Measurements from ENCODE around the gene LIG4. TPM values are rescaled to one million over a fixed set of nuclear protein-coding genes. Genes with fewer than 3 reads are reported as not detected.
"Not testable (repeated sequence)": the region's sequence is repeated elsewhere in the genome, so short reads cannot be mapped to it uniquely, and the experiment has no call there.

LIG4 gene
- total RNA-seq, 5 donors from 2014 or later (not counting 1 experiment from before 2014, with no cell fraction given): 5.0 to 9.6 (median 8.6) TPM

DNA sequence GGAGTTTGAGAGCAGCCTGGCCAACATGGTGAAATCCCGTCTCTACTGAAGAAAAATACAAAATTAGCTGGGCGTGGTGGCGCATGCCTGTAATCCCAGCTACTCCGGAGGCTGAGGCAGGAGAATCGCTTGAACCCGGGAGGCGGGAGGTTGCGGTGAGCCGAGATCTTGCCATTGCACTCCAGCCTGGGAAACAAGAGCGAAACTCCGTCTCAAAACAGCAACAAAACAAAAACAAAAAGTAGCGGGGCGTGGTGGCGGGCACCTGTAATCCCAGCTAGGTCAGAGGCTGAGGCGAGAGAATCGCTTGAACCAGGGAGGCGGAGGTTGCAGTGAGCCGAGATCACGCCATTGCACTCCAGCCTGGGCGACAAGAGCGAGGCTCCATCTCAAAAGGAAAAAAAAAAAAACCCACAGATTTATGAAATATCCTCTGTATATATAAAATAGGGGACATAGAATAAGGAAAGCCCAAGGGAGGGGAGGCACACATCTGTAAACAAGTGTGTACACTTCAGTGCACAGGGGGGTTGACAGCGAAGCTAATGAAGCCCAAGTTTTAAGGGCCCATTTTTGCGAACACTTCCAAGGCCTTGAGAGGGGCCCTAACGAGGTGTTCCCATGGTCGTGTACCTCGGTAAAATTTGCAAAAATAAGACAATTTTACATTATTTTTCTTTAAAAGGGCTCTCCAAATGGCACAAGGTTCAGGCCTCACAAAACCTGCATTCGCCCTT lies 2.1 kb upstream of the LIG4 start:
- POLR2A ChIA-PET; H3K27me3 Mint-ChIP-seq; H3K36me3 ChIP-seq (ENCODE audit: control insufficient read depth in 2 of 2, extremely low read depth in 1 of 2, insufficient read depth in 1 of 2, low read length in 1 of 2); H3K36me3 Mint-ChIP-seq; ATAC-seq (replicated peaks in 1 of 4); H3K9me3 Mint-ChIP-seq; DNase-seq; H3K27me3 ChIP-seq (replicated peaks in 1 of 2; ENCODE audit: control insufficient read depth in 2 of 2, extremely low read depth in 1 of 2, insufficient read depth in 2 of 2, low read length in 1 of 2); H3K9me3 ChIP-seq: not testable (repeated sequence)
- peak overlapping the region; percentile 64 to 91 for H3K4me3 ChIP-seq (ENCODE audit: control insufficient read depth in 1 of 2, extremely low read depth in 1 of 2, low read length in 1 of 2)
- peak overlapping the region; percentile 95 to 96 for H3K27ac Mint-ChIP-seq
- H3K4me1 Mint-ChIP-seq: peaks cover 65 to 78% (median 67%) of the 10 kb centered on the region in 3 donors
- 43% methylated on average over 9 of the region's 27 CpGs for WGBS (ENCODE audit: insufficient coverage)
- CTCF ChIA-PET: interaction anchor here in 1 of 2 donors (0.6 kb wide), 1 partner anchor 62 kb away, joined by 3 read pairs; no protein-coding TSS in a partner anchor
- peak overlapping the region; percentile 93 to 99 (median 96) for H3K4me3 Mint-ChIP-seq
- H3K4me1 ChIP-seq (ENCODE audit: control insufficient read depth in 1 of 2, extremely low read depth in 1 of 2, insufficient read depth in 2 of 2, low read length in 2 of 2): peaks cover 36 to 41% of the 10 kb centered on the region in 2 experiments
- peak overlapping the region; percentile 54 for H3K27ac ChIP-seq (ENCODE audit: low read length)

GRCh38 chr13:108214441-108215271 lies 680 bp downstream of the LIG4 start:
- no peaks in the 10 kb centered on the region for H3K27me3 Mint-ChIP-seq
- peak overlapping the region; percentile 37 to 54 for H3K4me3 ChIP-seq (ENCODE audit: control insufficient read depth in 1 of 2, extremely low read depth in 1 of 2, low read length in 1 of 2)
- CTCF ChIA-PET: interaction anchor here in 1 of 2 donors (0.6 to 1.3 kb wide), 2 partner anchors 10 to 140 kb away, joined by 3 read pairs; no protein-coding TSS in a partner anchor

DNA sequence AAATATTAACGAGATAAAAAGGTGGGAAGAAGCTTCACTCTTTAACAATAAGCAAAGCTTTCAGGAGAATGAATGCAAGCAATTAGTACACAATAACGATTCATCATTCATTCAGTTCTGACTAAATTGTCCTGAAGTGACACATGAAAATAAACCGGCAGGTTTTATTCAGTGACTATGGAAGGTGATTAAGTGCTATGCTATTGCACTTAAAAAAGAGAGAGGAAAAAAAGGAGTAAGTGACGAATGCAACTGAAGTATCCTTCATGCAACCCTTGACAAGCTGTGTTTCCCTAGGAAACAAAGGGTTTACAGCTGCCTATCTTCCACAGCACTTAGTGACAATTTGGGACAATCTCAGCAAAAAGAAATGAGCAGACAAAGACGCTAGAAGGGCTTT lies 1.4 kb downstream of the LIG4 start:
- ChIA-PET CTCF (interaction anchor here in 1 of 2 donors (0.6 kb wide), 1 partner anchor 141 kb away, joined by 3 read pairs; no protein-coding TSS in a partner anchor), POLR2A (interaction anchor here in 1 of 2 donors (0.6 kb wide), 1 partner anchor 141 kb away, joined by 4 read pairs; no protein-coding TSS in a partner anchor)
- no peaks in the 10 kb centered on the region for H3K27me3 ChIP-seq (replicated peaks in 1 of 2; ENCODE audit: control insufficient read depth in 2 of 2, extremely low read depth in 1 of 2, insufficient read depth in 2 of 2, low read length in 1 of 2)
- Mint-ChIP-seq H3K9me3 (peaks cover 8 to 13% (median 8%) of the 10 kb centered on the region in 3 donors), H3K27me3 (no peaks in the 10 kb centered on the region), H3K27ac (peak overlapping the region; percentile 56 to 72), H3K4me1 (peaks cover 35 to 48% (median 39%) of the 10 kb centered on the region in 3 donors), H3K4me3 (peak overlapping the region; percentile 64 to 99 (median 73)), H3K36me3 (peaks cover 29% of the 10 kb centered on the region)
- peaks cover 26 to 27% of the 10 kb centered on the region in 2 experiments for H3K4me1 ChIP-seq (ENCODE audit: control insufficient read depth in 1 of 2, extremely low read depth in 1 of 2, insufficient read depth in 2 of 2, low read length in 2 of 2)
- 80% methylated on average over 1 of the region's 5 CpGs for WGBS (ENCODE audit: insufficient coverage)
- H3K36me3 ChIP-seq (ENCODE audit: control insufficient read depth in 2 of 2, extremely low read depth in 1 of 2, insufficient read depth in 1 of 2, low read length in 1 of 2): peaks cover 0 to 10% of the 10 kb centered on the region in 2 donors
- no peak for ATAC-seq (replicated peaks in 1 of 4)
- peak overlapping the region; percentile 54 for H3K27ac ChIP-seq (ENCODE audit: low read length)
- H3K9me3 ChIP-seq: peaks cover 2% of the 10 kb centered on the region
- no peak for DNase-seq
- H3K4me3 ChIP-seq (ENCODE audit: control insufficient read depth in 1 of 2, extremely low read depth in 1 of 2, low read length in 1 of 2): peak overlapping the region in 1 of 2 donors; percentile 54

More at GRCh38 chr13:108214441-108215271, 680 bp downstream of the LIG4 start:
- Histone ChIP-seq H3K27ac (ENCODE audit: low read length) (peak overlapping the region; percentile 54), H3K27me3 (replicated peaks in 1 of 2; ENCODE audit: control insufficient read depth in 2 of 2, extremely low read depth in 1 of 2, insufficient read depth in 2 of 2, low read length in 1 of 2) (no peaks in the 10 kb centered on the region), H3K4me1 (ENCODE audit: control insufficient read depth in 1 of 2, extremely low read depth in 1 of 2, insufficient read depth in 2 of 2, low read length in 2 of 2) (peaks cover 30 to 32% of the 10 kb centered on the region in 2 experiments), H3K36me3 (ENCODE audit: control insufficient read depth in 2 of 2, extremely low read depth in 1 of 2, insufficient read depth in 1 of 2, low read length in 1 of 2) (peaks cover 0 to 7% of the 10 kb centered on the region in 2 donors), H3K9me3 (peaks cover 2% of the 10 kb centered on the region)
- Mint-ChIP-seq H3K4me1 (peaks cover 42 to 55% (median 46%) of the 10 kb centered on the region in 3 donors), H3K36me3 (peaks cover 23% of the 10 kb centered on the region), H3K27ac (peak overlapping the region; percentile 27 to 72), H3K9me3 (peaks cover 5 to 8% (median 6%) of the 10 kb centered on the region in 3 donors), H3K4me3 (peak overlapping the region; percentile 75 to 99 (median 96))
- ATAC-seq (replicated peaks in 1 of 4): no peak
- 43% methylated on average over 17 of the region's 41 CpGs for WGBS (ENCODE audit: insufficient coverage)
- peak in 11 of 35 experiments; percentile 6 to 54 (median 33) for DNase-seq
- POLR2A ChIA-PET: interaction anchor here in 1 of 2 donors (0.6 kb wide), 2 partner anchors 64 to 140 kb away, joined by 3 to 4 read pairs; no protein-coding TSS in a partner anchor

DNA sequence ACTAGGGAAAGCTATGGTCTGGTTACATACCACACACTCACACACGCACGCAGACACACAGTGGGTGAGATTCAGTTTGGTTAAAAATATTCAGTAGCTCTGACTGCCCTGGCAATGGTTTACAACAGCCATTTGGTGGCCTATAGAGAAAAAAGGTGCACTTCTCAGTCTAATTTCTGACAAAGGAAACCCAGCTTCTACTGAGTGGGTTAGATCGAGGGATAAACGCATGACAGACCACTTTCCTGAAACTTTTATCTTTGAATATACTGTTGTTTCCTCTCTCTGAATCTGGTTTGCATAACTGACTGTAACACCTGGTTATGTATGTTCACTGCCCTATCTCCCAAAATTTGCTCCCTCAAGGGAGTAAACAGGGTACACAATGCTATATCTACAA lies 2.5 kb downstream of the LIG4 start:
- Histone ChIP-seq H3K4me3 (ENCODE audit: control insufficient read depth in 1 of 2, extremely low read depth in 1 of 2, low read length in 1 of 2) (peak overlapping the region in 1 of 2 donors; percentile 32), H3K27me3 (replicated peaks in 1 of 2; ENCODE audit: control insufficient read depth in 2 of 2, extremely low read depth in 1 of 2, insufficient read depth in 2 of 2, low read length in 1 of 2) (no peaks in the 10 kb centered on the region), H3K27ac (ENCODE audit: low read length) (no peak overlapping the region), H3K4me1 (ENCODE audit: control insufficient read depth in 1 of 2, extremely low read depth in 1 of 2, insufficient read depth in 2 of 2, low read length in 2 of 2) (peaks cover 26% of the 10 kb centered on the region in 2 experiments), H3K36me3 (ENCODE audit: control insufficient read depth in 2 of 2, extremely low read depth in 1 of 2, insufficient read depth in 1 of 2, low read length in 1 of 2) (peaks cover 0 to 10% of the 10 kb centered on the region in 2 donors), H3K9me3 (peaks cover 2% of the 10 kb centered on the region)
- H3K4me1 Mint-ChIP-seq: peaks cover 34 to 43% (median 36%) of the 10 kb centered on the region in 3 donors
- ChIA-PET POLR2A (interaction anchor here in 1 of 2 donors (0.5 kb wide), 1 partner anchor 83 kb away, joined by 3 read pairs; no protein-coding TSS in a partner anchor), CTCF (no interaction called here)
- no peaks in the 10 kb centered on the region for H3K27me3 Mint-ChIP-seq
- H3K9me3 Mint-ChIP-seq: peaks cover 8 to 19% (median 13%) of the 10 kb centered on the region in 3 donors
- H3K4me3 Mint-ChIP-seq: no peak overlapping the region
- no CpG with 5 or more reads among the region's 4 CpGs for WGBS (ENCODE audit: insufficient coverage)
- peak overlapping the region; percentile 25 to 63 for H3K27ac Mint-ChIP-seq
- ATAC-seq (replicated peaks in 1 of 4): no peak
- H3K36me3 Mint-ChIP-seq: peaks cover 34% of the 10 kb centered on the region
- no peak for DNase-seq

GRCh38 chr13:108210551-108210950 lies 4.8 kb downstream of the LIG4 start:
- ATAC-seq (replicated peaks in 1 of 4) (no peak), DNase-seq (no peak)
- peaks cover 8 to 19% (median 13%) of the 10 kb centered on the region in 3 donors for H3K9me3 Mint-ChIP-seq
- WGBS (ENCODE audit: insufficient coverage): no CpG with 5 or more reads among the region's 2 CpGs
- H3K27ac ChIP-seq (ENCODE audit: low read length): no peak overlapping the region
- peaks cover 9 to 12% of the 10 kb centered on the region in 2 experiments for H3K4me1 ChIP-seq (ENCODE audit: control insufficient read depth in 1 of 2, extremely low read depth in 1 of 2, insufficient read depth in 2 of 2, low read length in 2 of 2)
- H3K4me1 Mint-ChIP-seq: peaks cover 14 to 22% (median 17%) of the 10 kb centered on the region in 3 donors
- no peak overlapping the region for H3K27ac Mint-ChIP-seq
- CTCF ChIA-PET: no interaction called here
- H3K4me3 Mint-ChIP-seq: no peak overlapping the region
- H3K36me3 Mint-ChIP-seq: peaks cover 34% of the 10 kb centered on the region
- no peaks in the 10 kb centered on the region for H3K27me3 ChIP-seq (replicated peaks in 1 of 2; ENCODE audit: control insufficient read depth in 2 of 2, extremely low read depth in 1 of 2, insufficient read depth in 2 of 2, low read length in 1 of 2)
- H3K27me3 Mint-ChIP-seq: no peaks in the 10 kb centered on the region
- POLR2A ChIA-PET: interaction anchor here in 1 of 2 donors (0.5 kb wide), 1 partner anchor 76 kb away, joined by 3 read pairs; no protein-coding TSS in a partner anchor
- peaks cover 0 to 10% of the 10 kb centered on the region in 2 donors for H3K36me3 ChIP-seq (ENCODE audit: control insufficient read depth in 2 of 2, extremely low read depth in 1 of 2, insufficient read depth in 1 of 2, low read length in 1 of 2)
- H3K9me3 ChIP-seq: peaks cover 2% of the 10 kb centered on the region
- no peak overlapping the region for H3K4me3 ChIP-seq (ENCODE audit: control insufficient read depth in 1 of 2, extremely low read depth in 1 of 2, low read length in 1 of 2)

Measured in T-cell (primary cell).